Stimulated activated CD4-positive, alpha-beta T cell treated with anti-CD3 and anti-CD28 coated beads, TNF-alpha, amount 100 ng/mL, for 1 hour (primary cell): ENCODE data around the gene PGP.

Source experiments
- DNase-seq, 3 donors: peaks; one replicate each; pipeline ENCODE4 v3.0.0-alpha.2; 2020; ENCODE audit warnings: low read depth in 3 of 3, low spot score in 1 of 3

PGP gene

DNA sequence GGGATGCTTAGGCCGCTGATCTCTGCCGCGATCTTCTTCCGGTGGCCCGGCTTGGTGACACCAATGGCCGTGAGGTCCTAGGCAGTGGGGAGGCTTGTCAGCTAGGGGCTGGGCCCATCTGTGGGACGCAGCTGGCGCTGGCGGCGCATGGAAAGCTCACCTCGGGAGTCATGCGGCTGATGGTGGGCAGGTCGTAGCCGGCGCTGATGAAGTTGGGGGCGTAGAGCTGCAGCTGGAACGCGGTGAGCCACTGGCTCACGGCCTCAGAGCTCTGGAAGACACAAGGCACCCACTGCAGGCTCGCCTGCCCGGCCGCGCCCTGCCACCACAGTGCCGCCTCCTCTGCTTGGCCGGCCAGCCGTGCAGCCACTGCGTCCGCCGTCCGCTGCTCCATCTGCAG, 31.0 kb downstream of the PGP start:
- DNase-seq = no peak

DNA sequence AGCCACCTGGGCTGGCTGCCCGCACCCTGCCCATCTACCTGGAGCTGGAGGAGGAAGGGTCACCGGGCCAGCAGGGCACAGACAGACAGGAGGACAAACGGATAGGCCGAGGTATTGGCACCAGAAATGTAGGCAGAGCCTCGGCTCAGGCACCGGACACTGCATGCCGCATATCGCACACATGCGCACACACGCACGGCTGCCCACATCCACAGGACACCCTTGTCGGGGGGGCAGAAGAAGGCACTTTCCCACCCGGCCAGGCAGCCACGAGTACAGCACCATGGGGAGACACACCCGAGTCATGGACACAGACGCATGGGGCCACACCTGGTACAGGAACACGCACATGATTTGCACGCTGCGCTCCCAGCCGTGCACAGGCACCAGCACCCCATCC, 32.7 kb downstream of the PGP start:
- no peak for DNase-seq

DNA sequence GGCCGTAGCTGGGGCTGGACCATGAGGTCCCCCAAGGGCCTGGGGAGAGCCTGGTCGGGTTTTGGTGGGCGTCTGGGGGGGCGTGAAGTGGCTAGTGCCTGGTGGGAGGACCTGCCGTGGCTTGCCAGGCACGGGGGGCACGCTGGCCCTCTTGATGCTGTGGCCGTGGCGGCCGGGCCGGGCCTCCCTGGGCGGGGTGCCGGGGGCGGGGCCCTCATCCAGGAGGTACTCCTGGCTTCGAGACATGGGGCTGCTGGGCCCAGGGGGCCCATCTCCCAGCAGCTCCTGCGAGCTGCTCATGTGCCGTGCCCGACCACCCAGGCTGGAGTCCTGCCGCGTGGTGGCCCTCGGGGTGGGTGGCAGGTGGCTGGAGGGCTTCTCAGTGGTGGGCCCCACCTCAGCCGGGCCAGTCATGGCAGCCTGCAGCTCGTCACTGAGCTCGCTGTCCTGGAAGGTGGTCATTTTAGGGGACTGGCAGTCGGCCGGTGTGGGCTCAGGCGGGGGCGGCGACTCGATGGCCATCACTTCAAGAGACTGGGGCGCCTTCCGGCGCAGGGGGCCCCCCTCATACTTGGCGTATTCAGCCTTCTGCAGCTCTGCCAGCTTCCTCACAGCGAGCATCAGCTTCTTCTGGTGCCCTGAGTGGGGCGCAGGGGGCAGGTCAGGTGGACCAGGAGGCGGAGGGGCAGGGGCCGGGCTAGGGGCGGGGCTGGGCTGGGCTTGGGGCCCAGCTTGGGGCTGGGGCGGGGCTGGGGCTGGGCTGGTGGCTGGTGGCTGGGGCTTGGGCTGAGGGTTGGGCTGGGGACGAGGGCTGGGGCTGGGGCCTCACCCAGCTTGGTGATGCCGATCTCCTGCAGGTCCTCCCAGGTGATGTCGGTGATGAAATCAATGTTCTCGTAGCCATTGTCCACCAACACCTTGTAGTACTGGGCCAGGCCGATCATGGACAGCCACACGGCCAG, 33.4 kb downstream of the PGP start:
- DNase-seq = no peak

DNA sequence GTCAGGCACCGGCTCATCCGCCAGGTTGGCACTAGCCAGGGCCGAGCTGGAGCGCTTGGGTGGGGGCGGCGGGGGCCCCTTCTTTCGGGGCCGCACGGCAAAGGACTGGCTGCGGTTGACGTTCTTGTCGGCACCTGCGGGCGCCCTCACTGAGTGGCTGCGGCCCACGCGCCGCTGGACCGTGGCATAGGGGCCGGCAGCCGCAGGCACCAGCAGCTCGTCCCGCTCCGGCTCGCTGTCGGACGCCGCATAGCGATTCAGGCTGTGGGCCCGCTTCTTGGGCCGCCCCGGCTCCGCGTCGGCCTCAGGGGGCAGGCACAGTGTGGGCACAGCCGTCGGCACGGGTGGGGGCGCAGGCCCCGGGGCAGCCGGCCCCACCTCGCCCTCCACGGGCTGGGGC, 34.2 kb downstream of the PGP start:
- DNase-seq = no peak

DNA sequence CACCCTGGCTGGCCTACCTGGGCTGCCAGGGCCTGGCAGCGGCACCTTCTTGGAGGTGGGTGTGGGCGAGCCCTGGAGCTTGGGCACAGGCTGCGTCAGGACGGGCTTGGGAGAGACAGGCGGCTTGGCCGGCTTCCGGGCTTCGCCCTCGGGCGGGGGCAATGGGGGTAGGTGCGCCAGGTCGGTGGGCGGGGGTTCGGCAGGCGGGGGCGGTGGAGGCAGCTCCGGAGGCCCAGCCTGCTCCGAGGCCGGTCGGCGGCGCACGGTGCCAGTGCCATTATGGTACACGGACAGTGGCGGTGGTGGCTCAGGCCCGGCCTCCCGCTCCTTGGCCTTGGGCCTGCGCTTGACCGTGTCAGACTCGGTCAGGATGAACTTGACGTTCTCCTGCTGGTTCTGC, 35.1 kb downstream of the PGP start:
- no peak for DNase-seq

- no peak for DNase-seq
These were observed 35.5 kb downstream of the PGP start for GRCh38 chr16:2179107-2179501.

DNA sequence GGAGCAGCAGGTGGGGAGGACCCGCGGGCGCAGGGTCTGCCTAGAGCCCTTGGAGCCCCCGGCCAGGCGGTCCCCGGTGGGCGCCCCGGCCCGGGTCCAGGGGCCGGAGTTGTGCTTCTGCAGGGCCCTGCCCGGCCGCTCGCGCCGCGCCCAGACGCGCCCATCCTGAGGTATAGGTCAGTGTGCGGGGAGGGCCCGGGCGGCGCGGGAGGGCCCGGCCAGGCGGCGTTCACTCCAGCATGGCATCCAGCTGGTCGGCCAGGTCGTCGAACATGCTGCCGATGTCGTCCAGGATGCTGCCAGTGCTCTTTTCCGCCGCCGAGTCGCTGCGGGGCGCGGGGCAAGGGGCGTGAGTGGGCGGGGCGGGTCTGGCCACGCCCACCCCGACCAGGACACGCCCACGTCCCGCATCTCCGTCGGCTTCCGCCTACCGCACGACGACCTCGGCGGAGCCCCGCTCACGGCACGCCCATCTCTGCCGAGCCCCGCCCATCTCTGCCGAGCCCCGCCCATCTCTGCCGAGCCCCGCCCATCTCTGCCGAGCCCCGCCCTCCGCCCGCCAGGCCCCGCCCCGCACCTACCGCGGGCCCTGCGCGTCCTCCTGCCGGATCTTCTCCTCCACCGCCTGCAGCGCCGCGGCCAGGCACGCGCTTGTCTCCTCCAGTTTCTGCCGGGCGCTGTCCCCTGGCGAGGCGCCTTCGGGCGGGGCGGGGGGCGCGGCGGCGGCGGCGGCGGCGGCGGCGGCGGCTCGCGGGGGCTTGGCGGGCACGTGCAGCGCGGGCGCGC, 36.1 kb downstream of the PGP start:
- DNase-seq = peak in 1 of 3 donors; percentile 9

DNA sequence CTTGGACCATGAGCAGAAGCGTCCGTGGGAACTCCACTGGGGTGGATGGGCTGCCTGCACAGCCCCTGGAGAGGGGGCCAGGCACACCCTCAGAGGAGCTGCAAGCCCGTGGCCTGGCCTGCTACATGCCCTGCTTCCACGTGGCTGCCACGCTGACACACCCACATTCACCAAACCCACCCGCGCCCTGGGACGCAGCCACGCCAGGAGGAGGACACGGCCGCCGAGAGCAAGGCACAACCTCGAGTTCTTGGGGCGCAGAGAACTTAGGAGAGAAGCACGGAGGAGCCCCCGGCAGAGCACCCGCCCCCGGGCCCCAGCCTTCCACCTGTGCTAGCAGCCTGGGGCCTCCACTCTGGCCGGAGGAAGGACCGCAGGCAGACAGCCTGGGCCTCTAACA, 37.1 kb downstream of the PGP start:
- no peak for DNase-seq

GRCh38 chr16:2177101-2177500, 37.5 kb downstream of the PGP start:
- DNase-seq = no peak

- no peak for DNase-seq
These were observed 38.6 kb downstream of the PGP start for GRCh38 chr16:2176047-2176446.

DNA sequence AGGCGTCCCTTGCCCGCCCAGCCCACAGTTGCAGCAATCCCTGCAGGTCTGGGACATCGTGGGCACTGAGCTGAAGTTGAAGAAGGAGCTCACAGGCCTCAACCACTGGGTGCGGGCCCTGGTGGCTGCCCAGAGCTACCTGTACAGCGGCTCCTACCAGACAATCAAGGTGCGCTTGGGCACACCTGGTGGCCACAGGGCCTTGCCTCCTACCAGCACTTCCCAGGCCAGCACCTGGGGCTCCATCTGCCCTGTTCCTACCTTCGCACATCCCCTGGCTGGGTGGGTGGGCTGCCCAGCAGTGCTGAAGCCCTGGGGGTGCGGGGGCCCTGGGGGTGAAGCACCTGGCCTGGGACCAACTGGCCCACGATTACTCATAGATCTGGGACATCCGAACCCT, 39.2 kb downstream of the PGP start:
- DNase-seq = no peak

DNA sequence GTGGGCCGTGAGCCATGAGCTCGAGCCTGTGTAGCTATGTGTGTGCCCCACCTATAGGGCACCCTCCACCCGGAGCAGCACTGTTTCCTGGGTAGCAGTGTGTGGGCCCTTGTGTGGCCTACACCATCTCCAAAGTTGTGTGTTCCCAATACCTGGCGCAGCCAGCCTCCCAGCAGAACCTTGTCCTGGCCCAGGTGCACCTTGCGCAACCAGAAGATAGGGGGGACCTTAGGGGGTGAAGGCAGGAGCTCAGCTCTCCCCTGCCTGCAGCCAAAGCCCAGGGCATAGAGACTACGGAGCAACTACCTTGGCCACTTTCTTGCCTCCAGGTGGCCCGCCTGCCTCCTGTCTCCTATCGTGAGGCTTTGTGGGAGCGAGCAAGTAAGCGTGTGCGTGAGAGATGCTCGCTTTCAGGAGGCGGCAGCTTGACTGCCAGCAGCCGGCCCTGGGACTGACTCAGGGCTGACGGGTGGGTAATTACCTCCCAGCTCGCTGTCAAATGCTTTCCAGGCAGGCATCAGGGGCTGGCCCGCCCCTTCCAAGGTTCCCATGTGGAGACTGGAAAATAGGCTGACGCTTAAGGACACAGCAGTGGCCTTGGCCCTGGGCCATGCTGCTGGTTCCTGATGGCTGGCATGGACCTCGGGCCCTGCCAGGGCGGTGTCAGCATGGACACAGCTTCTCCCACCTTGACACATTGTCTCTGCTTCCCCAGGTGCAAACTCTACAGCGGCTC, 40.1 kb downstream of the PGP start:
- no peak for DNase-seq

- no peak for DNase-seq
These were observed 40.7 kb downstream of the PGP start for GRCh38 chr16:2173916-2174315.

GRCh38 chr16:2173366-2173765, 41.3 kb downstream of the PGP start:
- no peak for DNase-seq

DNA sequence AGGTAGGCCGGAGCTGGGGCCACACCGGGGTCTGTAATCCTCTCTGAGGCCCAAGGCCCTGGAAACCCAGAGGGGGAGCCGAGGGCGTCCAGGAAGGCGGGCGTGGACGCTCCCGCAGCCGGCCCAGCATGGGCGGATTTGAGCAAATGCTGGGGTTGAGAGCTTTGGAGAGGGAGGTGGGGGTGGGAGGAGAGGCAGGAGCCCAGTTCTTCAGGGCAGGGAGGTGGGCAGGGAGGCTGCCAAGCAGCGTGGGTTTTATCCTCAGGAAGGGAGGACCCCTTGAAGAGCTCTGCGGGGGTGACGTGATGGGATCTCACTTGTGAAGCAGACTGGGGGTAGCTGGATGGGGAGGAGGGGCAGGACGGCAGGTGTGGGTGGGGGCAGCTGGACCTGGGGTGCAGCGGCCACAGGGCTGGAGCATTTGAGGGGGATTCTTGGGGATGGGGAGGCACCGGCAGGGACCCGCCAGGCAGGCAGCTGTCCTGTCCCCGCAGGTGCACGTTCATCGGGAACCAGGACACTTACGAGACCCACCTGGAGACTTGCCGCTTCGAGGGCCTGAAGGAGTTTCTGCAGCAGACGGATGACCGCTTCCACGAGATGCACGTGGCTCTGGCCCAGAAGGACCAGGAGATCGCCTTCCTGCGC, 41.8 kb downstream of the PGP start:
- DNase-seq = no peak

- no peak for DNase-seq
These were observed 43.0 kb downstream of the PGP start for GRCh38 chr16:2171601-2172178.

GRCh38 chr16:2170587-2171435, 43.8 kb downstream of the PGP start:
- DNase-seq = no peak

GRCh38 chr16:2170080-2170479, 44.6 kb downstream of the PGP start:
- DNase-seq = no peak

- DNase-seq = no peak
These were observed 47.5 kb downstream of the PGP start for GRCh38 chr16:2167068-2167638.
